Lung (tissue), 12 donors: ENCODE data around the gene SLC35A5. TPM values are rescaled to one million over a fixed set of nuclear protein-coding genes. Genes with fewer than 3 reads are reported as not detected.

ENCODE experiments used
- ATAC-seq: fragments of 200-7000 bp; cut with Tn5 transposase; one replicate; pipeline ENCODE4 v1.9.1; 2020; ENCODE audit warnings: moderate number of reproducible peaks; ENCODE audit not compliant: insufficient read depth, low FRiP score
- DNase-seq, 3 donors: peaks; one replicate each; pipeline ENCODE4 v3.0.0-alpha.2; 2013 to 2017
- H3K27ac ChIP-seq, 2 donors: one replicate each; pipeline ENCODE4 v1.5.1; 2013; ENCODE audit warnings: mild to moderate bottlenecking in 2 of 2, moderate library complexity in 2 of 2, control low read depth in 1 of 2, inconsistent platforms in 1 of 2, low read depth in 1 of 2, low read length in 1 of 2
- H3K27me3 ChIP-seq, 3 donors: one replicate each; pipeline ENCODE4 v1.5.1; 2013; ENCODE audit warnings: low read length in 2 of 3; ENCODE audit not compliant: control insufficient read depth in 3 of 3, insufficient read depth in 3 of 3
- H3K36me3 ChIP-seq, 4 donors: one replicate each; pipeline ENCODE4 v1.5.1; 2013; ENCODE audit warnings: low read length in 4 of 4, mild to moderate bottlenecking in 1 of 4, moderate library complexity in 1 of 4; ENCODE audit not compliant: control insufficient read depth in 4 of 4, insufficient read depth in 4 of 4
- H3K4me1 ChIP-seq, 5 donors: one replicate each; pipeline ENCODE4 v1.5.1; 2013; ENCODE audit warnings: low read length in 5 of 5, mild to moderate bottlenecking in 2 of 5, moderate library complexity in 1 of 5; ENCODE audit not compliant: control insufficient read depth in 5 of 5, insufficient read depth in 5 of 5
- H3K4me3 ChIP-seq: one replicate; pipeline ENCODE4 v1.5.1; 2013; ENCODE audit warnings: mild to moderate bottlenecking, control low read depth, moderate library complexity
- H3K9ac ChIP-seq, 2 donors: one replicate each; pipeline ENCODE4 v1.5.1; 2013; ENCODE audit warnings: low read length in 2 of 2, control low read depth in 1 of 2; ENCODE audit not compliant: insufficient read depth in 1 of 2
- H3K9me3 ChIP-seq, 4 donors: one replicate each; pipeline ENCODE4 v1.5.1; 2013; ENCODE audit warnings: low read length in 3 of 4, mild to moderate bottlenecking in 1 of 4, moderate library complexity in 1 of 4; ENCODE audit not compliant: control insufficient read depth in 4 of 4, insufficient read depth in 3 of 4
- WGBS, 2 donors: extraction: QIAGEN DNeasy Blood & Tissue Kit; methylation state at CpG; one replicate each; pipeline ENCODE4 v1.1.7; 2013; 5-methylcytosine and 5-hydroxymethylcytosine counted together
- polyA plus RNA-seq, 2 donors: library from polyadenylated mRNA; stranded (reverse); fragments of 200-250 nt; gene quantifications; one replicate each; pipeline ENCODE4 v1.2.1, GENCODE V29; 2013
- total RNA-seq, 2 donors: library from RNA; depleted of rRNA in 1 of 2; stranded (reverse); fragments of >200 nt in 1 of 2; gene quantifications; one replicate each; pipeline ENCODE4 v1.2.1, GENCODE V29; 2014 to 2021
- TF ChIP-seq, protein P1 (sequence below): IDR thresholded peaks from 2 replicates; pipeline ENCODE4 v1.5.1; 2012; ENCODE audit warnings: mild to moderate bottlenecking; ENCODE audit errors: control extremely low read depth, extremely low read depth
- donor health status: control.
- donor health status: control.
- donor health status: Bipolar disorder and iron deficiency.
- donor health status: healthy.
- donor health status: DM: yes; HTN: yes; CAD: no.

The SLC35A5 gene
- total and polyA plus RNA-seq, 4 donors: 11.1 to 63.3 (median 25.1) TPM

DNA sequence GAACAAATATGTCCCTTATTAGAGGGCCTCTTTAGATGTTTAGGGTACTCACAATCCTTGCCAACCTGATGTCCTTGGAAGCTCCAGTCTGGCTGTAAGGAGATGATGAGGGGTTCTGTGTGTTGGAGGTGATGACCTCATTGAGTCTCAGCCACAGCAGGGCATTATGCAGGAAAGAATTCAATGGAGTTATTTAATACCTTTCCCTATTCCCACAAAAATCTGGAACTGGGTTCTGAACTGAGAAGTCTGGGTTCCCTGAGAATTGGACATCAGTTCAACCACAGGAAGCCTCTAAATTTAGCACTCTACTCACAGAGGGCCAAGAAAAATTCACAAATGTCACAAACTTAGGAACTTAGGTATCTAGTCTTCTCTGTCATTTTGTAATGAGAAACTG is 36.9 kb downstream of the SLC35A5 start:
- DNase-seq (no peak), ATAC-seq (no peak)
- Histone ChIP-seq H3K27me3 (no peaks in the 10 kb centered on the region), H3K9ac (no peak overlapping the region), H3K9me3 (no peaks in the 10 kb centered on the region), H3K36me3 (peaks cover 0 to 7% (median 4%) of the 10 kb centered on the region in 4 donors), H3K4me1 (no peaks in the 10 kb centered on the region), H3K27ac (no peak overlapping the region), H3K4me3 (no peak overlapping the region)
- TF ChIP-seq, protein P1, sequence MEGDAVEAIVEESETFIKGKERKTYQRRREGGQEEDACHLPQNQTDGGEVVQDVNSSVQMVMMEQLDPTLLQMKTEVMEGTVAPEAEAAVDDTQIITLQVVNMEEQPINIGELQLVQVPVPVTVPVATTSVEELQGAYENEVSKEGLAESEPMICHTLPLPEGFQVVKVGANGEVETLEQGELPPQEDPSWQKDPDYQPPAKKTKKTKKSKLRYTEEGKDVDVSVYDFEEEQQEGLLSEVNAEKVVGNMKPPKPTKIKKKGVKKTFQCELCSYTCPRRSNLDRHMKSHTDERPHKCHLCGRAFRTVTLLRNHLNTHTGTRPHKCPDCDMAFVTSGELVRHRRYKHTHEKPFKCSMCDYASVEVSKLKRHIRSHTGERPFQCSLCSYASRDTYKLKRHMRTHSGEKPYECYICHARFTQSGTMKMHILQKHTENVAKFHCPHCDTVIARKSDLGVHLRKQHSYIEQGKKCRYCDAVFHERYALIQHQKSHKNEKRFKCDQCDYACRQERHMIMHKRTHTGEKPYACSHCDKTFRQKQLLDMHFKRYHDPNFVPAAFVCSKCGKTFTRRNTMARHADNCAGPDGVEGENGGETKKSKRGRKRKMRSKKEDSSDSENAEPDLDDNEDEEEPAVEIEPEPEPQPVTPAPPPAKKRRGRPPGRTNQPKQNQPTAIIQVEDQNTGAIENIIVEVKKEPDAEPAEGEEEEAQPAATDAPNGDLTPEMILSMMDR: no peak

DNA sequence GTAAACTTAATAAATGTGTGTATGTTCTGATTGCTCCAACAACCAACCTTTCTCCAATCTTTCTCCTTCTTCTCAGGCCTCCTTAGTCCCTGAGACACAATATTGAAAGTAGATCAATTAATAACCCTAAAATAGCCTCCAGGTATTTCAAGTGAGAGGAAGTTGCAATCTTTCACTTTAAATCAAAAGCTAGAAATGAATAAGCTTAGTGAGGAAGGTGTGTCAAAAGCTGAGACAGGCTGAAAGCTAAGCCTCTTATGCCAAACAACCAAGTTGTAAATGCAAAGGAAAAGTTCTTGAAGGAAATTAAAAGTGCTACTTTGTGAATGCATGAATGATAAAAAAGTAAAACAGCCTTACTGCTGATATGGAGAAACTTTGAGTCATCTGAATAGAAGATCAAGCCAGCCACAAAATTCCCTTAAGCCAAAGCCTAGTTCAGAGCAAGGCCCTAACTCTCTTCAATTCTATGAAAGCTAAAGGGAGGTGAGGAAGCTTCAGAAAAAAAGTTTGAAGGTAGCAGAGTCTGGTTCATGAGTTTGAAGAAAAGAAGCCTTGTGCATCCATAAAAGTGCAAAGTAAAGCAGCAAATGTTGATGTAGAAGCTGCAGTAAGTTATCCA is 40.5 kb downstream of the SLC35A5 start:
- Histone ChIP-seq H3K9me3 (no peaks in the 10 kb centered on the region), H3K36me3 (peaks cover 0 to 9% (median 2%) of the 10 kb centered on the region in 4 donors), H3K27ac (no peak overlapping the region), H3K4me3 (no peak overlapping the region), H3K9ac (no peak overlapping the region), H3K4me1 (peaks cover 0 to 7% (median 0%) of the 10 kb centered on the region in 5 donors), H3K27me3 (no peaks in the 10 kb centered on the region)
- TF ChIP-seq, protein P1: no peak
- DNase-seq (no peak), ATAC-seq (no peak)

DNA sequence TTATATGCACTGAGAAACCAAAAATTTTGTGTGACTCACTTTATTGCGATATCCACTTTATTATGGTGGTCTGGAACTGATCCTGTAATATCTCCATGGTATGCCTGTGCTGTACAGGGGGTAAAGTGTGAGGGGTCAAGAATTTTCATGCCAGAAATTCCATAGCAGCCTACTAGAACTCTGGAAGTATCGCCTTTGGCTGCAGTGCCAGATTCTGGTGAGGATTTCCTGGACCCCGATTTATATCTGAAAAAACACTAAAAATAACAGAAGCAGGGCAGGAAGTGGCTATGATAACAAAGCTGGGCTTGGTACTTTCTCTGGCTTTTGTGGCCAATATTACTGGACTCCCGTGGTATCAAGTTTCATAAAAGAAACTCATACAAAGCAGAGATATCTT is 42.7 kb downstream of the SLC35A5 start:
- DNase-seq (peak; percentile 47 to 66 (median 56)), ATAC-seq (no peak)

More for the DNA sequence above, 42.7 kb downstream of the SLC35A5 start:
- H3K36me3 ChIP-seq: peaks cover 0 to 13% (median 2%) of the 10 kb centered on the region in 4 donors
- no peaks in the 10 kb centered on the region for H3K9me3 ChIP-seq
- H3K27ac ChIP-seq: no peak overlapping the region
- H3K4me3 ChIP-seq: no peak overlapping the region
- peaks cover 0 to 7% (median 0%) of the 10 kb centered on the region in 5 donors for H3K4me1 ChIP-seq
- TF ChIP-seq, protein P1: no peak
- no peak overlapping the region for H3K9ac ChIP-seq
- H3K27me3 ChIP-seq: no peaks in the 10 kb centered on the region
- WGBS, 2 donors: 21 to 22% methylated on average over 4 of the region's 4 CpGs
